Effector memory CD8-positive, alpha-beta T cell (primary cell): ENCODE results near the gene CYLC2.

ENCODE experiments used
- ATAC-seq: fragments of 150-1000 bp; cut with Tn5 transposase; replicated peaks from 2 replicates; pipeline ENCODE4 v1.10.0; 2021; ENCODE audit warnings: mild to moderate bottlenecking, moderate library complexity
- DNase-seq, 3 experiments: peaks; one replicate each; pipeline ENCODE4 v3.0.0; 2021
- H3K27ac Mint-ChIP-seq, 2 donors: one replicate each; pipeline ENCODE4 v1.8.0; 2022; ENCODE audit warnings: mild to moderate bottlenecking in 2 of 2, mixed read lengths in 2 of 2, moderate library complexity in 2 of 2
- H3K27me3 Mint-ChIP-seq, 2 donors: one replicate each; pipeline ENCODE4 v1.8.0; 2022; ENCODE audit warnings: mixed read lengths in 2 of 2
- H3K36me3 Mint-ChIP-seq: one replicate; pipeline ENCODE4 v1.8.0; 2022; ENCODE audit warnings: mild to moderate bottlenecking, moderate library complexity, mixed read lengths; ENCODE audit not compliant: insufficient read depth
- H3K4me1 Mint-ChIP-seq, 2 donors: one replicate each; pipeline ENCODE4 v1.8.0; 2022; ENCODE audit warnings: low read depth in 2 of 2, mixed read lengths in 2 of 2
- H3K4me3 Mint-ChIP-seq, 2 donors: one replicate each; pipeline ENCODE4 v1.8.0; 2022; ENCODE audit warnings: mild to moderate bottlenecking in 2 of 2, mixed read lengths in 2 of 2, moderate library complexity in 2 of 2
- H3K9me3 Mint-ChIP-seq, 2 donors: one replicate each; pipeline ENCODE4 v1.8.0; 2022; ENCODE audit warnings: mixed read lengths in 2 of 2
- total RNA-seq, 9 experiments: gene quantifications; one replicate each; lab custom pipeline; 2026; lab: John Stamatoyannopoulos, UW

The CYLC2 gene
- 0 to 0.21 (median 0) reads per million in 9 experiments for total RNA-seq

GRCh38 chr9:102995033-102995432, at the start of gene CYLC2:
TSS of gene CYLC2 (plus strand) at chr9:102995333. CDS start at chr9:102995381, 48 bp downstream.
- DNase-seq = no peak

DNA sequence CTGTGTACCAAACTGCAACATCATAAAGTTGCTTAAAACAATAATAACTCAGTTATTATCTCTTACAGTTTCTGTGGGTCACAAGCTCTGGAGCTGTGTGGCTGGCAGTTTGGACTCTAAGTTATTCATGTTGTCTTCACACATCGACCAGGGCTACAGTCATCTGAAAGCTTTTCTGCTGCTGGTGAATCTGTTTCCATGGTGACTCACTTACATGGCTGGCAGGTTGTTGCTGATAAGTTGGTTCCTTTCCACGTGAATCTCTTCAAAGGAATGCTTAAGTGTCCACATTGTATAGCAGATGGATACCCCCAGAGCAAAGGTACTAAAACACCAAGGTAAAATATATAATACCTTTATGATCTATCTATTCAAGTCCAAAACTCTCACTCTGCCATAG, 44.8 kb upstream of the CYLC2 start:
- Mint-ChIP-seq H3K27ac (no peak overlapping the region), H3K36me3 (no peaks in the 10 kb centered on the region), H3K9me3 (peaks cover 2 to 15% of the 10 kb centered on the region in 2 donors), H3K4me1 (no peaks in the 10 kb centered on the region), H3K27me3 (no peaks in the 10 kb centered on the region), H3K4me3 (no peak overlapping the region)
- no peak for DNase-seq
- ATAC-seq = no peak

More at GRCh38 chr9:102995033-102995432, at the start of gene CYLC2:
- Mint-ChIP-seq H3K27me3 (no peaks in the 10 kb centered on the region), H3K4me3 (no peak within 1 kb of the TSS), H3K4me1 (no peaks in the 10 kb centered on the region), H3K9me3 (peaks cover 0 to 11% of the 10 kb centered on the region in 2 donors), H3K36me3 (no peaks in the 10 kb centered on the region), H3K27ac (no peak within 1 kb of the TSS)
- ATAC-seq = no peak

DNA sequence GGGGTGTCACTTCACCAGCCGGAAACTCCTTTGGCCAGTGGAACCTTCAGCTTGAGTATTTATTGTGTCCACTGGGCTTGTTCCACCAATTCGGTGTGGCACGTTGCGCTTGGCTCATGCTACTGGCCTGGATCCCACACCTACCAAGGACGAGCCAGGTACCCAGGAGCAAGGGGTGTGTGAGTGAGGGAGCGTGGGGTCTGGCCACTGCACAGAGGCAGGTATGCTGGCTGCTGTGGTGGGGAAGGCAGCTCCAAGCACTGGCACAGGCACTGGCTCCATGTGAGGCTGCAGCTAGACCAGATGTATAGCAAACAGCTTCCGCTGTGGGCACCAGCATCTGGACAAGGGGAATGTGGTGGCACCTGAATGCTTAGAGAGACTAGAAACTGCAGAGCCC, 28.1 kb upstream of the CYLC2 start:
- no peak for ATAC-seq
- DNase-seq = no peak
- H3K4me1 Mint-ChIP-seq = no peaks in the 10 kb centered on the region

DNA sequence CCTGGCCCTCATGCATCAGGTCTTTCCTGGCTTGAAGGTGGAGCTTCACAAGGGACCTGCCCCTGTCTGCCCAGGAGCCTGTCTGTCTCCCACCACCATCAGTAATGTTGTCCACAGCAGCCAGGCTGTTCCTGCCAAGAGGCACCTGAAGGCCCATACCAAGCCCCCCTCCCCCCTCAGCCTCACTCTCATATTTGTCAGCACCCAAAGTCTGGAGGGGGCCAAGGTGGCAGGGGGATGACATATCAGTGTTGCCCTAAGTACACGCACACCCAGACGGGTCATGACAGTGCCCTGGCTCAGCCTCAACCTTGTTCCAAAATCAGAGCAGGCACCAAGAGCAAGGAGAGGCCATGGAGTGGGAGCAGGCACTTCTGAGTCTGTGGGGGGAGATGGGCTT, 27.2 kb upstream of the CYLC2 start:
- no peak overlapping the region for H3K27ac Mint-ChIP-seq
- H3K27me3 Mint-ChIP-seq = no peaks in the 10 kb centered on the region
- H3K4me1 Mint-ChIP-seq = no peaks in the 10 kb centered on the region
- H3K4me3 Mint-ChIP-seq = no peak overlapping the region
- no peaks in the 10 kb centered on the region for H3K36me3 Mint-ChIP-seq
- ATAC-seq = no peak
- no peak for DNase-seq
- peaks cover 16 to 20% of the 10 kb centered on the region in 2 donors for H3K9me3 Mint-ChIP-seq

More for the DNA sequence above, 28.1 kb upstream of the CYLC2 start:
- Mint-ChIP-seq H3K9me3 (peaks cover 16 to 20% of the 10 kb centered on the region in 2 donors), H3K36me3 (no peaks in the 10 kb centered on the region), H3K27me3 (no peaks in the 10 kb centered on the region), H3K27ac (no peak overlapping the region), H3K4me3 (no peak overlapping the region)

GRCh38 chr9:102972780-102973179, 22.4 kb upstream of the CYLC2 start:
- Mint-ChIP-seq H3K36me3 (no peaks in the 10 kb centered on the region), H3K9me3 (peaks cover 13 to 22% of the 10 kb centered on the region in 2 donors), H3K27me3 (no peaks in the 10 kb centered on the region), H3K27ac (no peak overlapping the region), H3K4me1 (no peaks in the 10 kb centered on the region), H3K4me3 (no peak overlapping the region)
- ATAC-seq = no peak
- no peak for DNase-seq

GRCh38 chr9:102974530-102974929, 20.6 kb upstream of the CYLC2 start:
- Mint-ChIP-seq H3K27ac (no peak overlapping the region), H3K9me3 (peaks cover under 1 to 14% of the 10 kb centered on the region in 2 donors), H3K4me3 (no peak overlapping the region), H3K27me3 (no peaks in the 10 kb centered on the region), H3K4me1 (no peaks in the 10 kb centered on the region), H3K36me3 (no peaks in the 10 kb centered on the region)
- DNase-seq (no peak), ATAC-seq (no peak)

DNA sequence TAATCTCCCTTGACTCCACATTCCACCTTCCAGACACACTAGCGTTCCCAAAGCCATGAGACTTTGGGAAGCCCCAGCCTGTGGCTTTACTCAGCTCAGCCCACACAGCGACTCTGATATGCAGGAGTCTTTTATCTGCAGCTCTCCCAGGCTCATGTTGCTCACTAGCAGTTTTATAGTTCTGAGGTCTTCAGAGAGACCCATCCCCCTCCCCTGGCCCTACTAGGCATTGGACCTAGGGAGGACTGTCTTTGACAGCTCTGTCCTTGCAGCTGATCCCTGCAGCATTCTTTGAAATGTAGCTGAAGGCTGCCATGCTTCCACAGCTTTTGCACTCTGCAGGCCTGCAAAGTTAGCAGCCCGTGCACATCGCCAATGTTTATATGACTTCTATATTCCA, 19.9 kb upstream of the CYLC2 start:
- ATAC-seq (no peak), DNase-seq (no peak)
- H3K9me3 Mint-ChIP-seq = peaks cover 0 to 13% of the 10 kb centered on the region in 2 donors
- H3K4me1 Mint-ChIP-seq = no peaks in the 10 kb centered on the region
- H3K36me3 Mint-ChIP-seq = no peaks in the 10 kb centered on the region
- H3K4me3 Mint-ChIP-seq = no peak overlapping the region
- H3K27ac Mint-ChIP-seq = no peak overlapping the region
- no peaks in the 10 kb centered on the region for H3K27me3 Mint-ChIP-seq

GRCh38 chr9:102985162-102985895, 9.8 kb upstream of the CYLC2 start:
- DNase-seq = no peak
- Mint-ChIP-seq H3K4me3 (no peak overlapping the region), H3K27ac (no peak overlapping the region), H3K36me3 (no peaks in the 10 kb centered on the region), H3K9me3 (peaks cover 4 to 18% of the 10 kb centered on the region in 2 donors), H3K27me3 (no peaks in the 10 kb centered on the region), H3K4me1 (no peaks in the 10 kb centered on the region)
- ATAC-seq = no peak

GRCh38 chr9:102986425-102986824, 8.7 kb upstream of the CYLC2 start:
- ATAC-seq (no peak), DNase-seq (no peak)
- Mint-ChIP-seq H3K27me3 (no peaks in the 10 kb centered on the region), H3K27ac (no peak overlapping the region), H3K4me3 (no peak overlapping the region), H3K36me3 (no peaks in the 10 kb centered on the region), H3K9me3 (peaks cover 8 to 18% of the 10 kb centered on the region in 2 donors), H3K4me1 (no peaks in the 10 kb centered on the region)

DNA sequence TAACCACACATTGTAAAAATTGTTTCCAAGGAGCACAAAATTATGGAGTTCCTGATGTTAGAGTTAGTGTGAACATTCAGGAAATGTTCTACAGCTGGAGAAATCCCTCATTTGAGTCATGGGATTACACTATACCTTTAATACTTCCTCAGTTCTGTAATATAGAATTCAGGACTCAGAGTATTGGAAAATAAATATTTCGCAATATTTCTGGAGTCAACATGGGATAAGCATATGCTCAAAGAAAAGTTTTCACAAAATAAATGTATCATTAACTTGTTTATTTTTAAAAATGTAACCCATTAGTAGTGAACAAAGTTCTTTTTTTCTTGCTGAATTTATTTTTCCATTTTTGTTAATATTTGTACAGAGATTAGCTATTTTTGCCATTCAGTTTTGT, 8.6 kb downstream of the CYLC2 start:
- Mint-ChIP-seq H3K36me3 (no peaks in the 10 kb centered on the region), H3K27me3 (no peaks in the 10 kb centered on the region)

DNA sequence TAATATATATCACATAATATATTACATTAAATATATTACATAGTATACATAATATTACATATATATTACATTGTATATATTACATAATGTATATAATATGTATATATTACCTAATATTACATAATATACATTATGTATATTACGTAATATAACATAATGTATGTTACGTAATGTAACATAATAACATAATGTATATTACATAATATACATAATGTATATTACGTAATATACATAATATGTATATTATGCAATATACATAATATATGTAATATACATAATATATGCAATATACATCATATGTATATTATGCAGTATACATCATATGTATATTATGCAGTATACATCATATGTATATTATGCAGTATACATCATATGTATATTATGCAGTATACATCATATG, 19.1 kb downstream of the CYLC2 start:
- ATAC-seq = no peak
- Mint-ChIP-seq H3K27me3 (no peaks in the 10 kb centered on the region), H3K4me3 (no peak overlapping the region), H3K9me3 (peaks cover 0 to 1% of the 10 kb centered on the region in 2 donors), H3K4me1 (no peaks in the 10 kb centered on the region), H3K36me3 (no peaks in the 10 kb centered on the region), H3K27ac (no peak overlapping the region)
- no peak for DNase-seq

More for the DNA sequence above, 8.6 kb downstream of the CYLC2 start:
- DNase-seq (no peak), ATAC-seq (no peak)
- no peaks in the 10 kb centered on the region for H3K4me1 Mint-ChIP-seq
- no peak overlapping the region for H3K27ac Mint-ChIP-seq
- H3K9me3 Mint-ChIP-seq = peaks cover 7 to 13% of the 10 kb centered on the region in 2 donors
- no peak overlapping the region for H3K4me3 Mint-ChIP-seq

- Mint-ChIP-seq H3K27me3 (no peaks in the 10 kb centered on the region), H3K36me3 (no peaks in the 10 kb centered on the region), H3K9me3 (peaks cover 0 to 9% of the 10 kb centered on the region in 2 donors), H3K4me1 (no peaks in the 10 kb centered on the region), H3K27ac (no peak overlapping the region), H3K4me3 (no peak overlapping the region)
- ATAC-seq (no peak), DNase-seq (no peak)
Observed at GRCh38 chr9:103025796-103026195, 30.7 kb downstream of the CYLC2 start.

DNA sequence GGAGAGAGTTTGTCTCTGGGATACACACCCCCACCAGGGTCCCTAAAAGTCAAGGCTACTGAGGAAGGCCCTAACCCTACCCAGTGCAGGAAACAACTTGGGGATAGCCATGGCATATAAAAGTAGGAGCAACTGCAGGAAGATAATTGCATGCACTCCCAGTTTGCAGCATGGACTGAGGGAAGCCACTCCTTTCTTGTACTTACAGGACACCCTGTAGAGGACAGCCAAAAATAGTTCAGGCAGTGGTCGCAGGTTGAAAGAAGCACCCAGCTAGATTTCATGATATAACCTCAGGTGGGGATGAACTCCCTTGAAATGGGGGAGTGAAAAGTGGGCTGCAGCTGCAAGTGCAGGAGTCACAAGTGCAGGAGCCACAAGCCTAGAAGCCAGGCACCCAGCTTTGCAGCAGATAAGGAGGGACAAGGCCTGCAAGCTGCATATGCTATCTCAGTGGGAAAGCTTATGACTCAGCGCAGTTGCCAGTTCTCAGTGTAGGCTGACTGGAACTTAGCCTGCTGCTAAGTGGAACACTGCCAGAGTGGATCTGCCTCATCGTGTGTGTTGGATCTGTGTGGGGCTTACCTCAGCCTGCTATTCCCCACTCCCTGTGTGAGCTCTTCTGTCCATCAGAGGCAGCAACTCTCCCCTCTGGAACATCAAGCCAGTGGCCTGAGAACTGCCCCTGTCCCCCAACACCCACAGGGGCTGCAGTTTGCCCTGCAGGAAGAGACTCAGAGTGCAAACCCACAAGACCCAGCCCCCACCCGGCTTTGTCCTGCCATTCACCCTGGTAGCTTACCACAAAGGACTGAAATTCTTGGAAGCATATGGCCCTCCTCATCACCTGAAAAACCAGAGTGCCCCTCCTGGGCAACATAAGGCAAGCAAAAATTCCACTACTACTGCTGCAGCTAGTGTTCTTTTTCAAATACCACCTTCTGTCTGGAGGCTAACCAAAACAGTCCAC, 42.7 kb downstream of the CYLC2 start:
- no peak for DNase-seq
- no peak for ATAC-seq
- no peaks in the 10 kb centered on the region for H3K4me1 Mint-ChIP-seq
- no peaks in the 10 kb centered on the region for H3K27me3 Mint-ChIP-seq
- no peaks in the 10 kb centered on the region for H3K36me3 Mint-ChIP-seq
- H3K27ac Mint-ChIP-seq = no peak overlapping the region
- no peak overlapping the region for H3K4me3 Mint-ChIP-seq
- H3K9me3 Mint-ChIP-seq = peaks cover 0 to 6% of the 10 kb centered on the region in 2 donors
